Body of pancreas (tissue), 4 donors: ENCODE measurements around the gene DDX18.

Source experiments
- CTCF ChIP-seq, 7 experiments: fragments of 450-650 bp in 4 of 7; fragments of 200-600 bp in 3 of 7; sonication (generic) in 3 of 7; IDR thresholded peaks; one replicate each; pipeline ENCODE4 v1.5.1; 2016 to 2019; ENCODE audit warnings: antibody characterized with exemption in 7 of 7
- POLR2A ChIP-seq, 3 donors: fragments of 450-650 bp; IDR thresholded peaks; one replicate each; pipeline ENCODE4 v1.6.1; 2016; ENCODE audit warnings: antibody characterized with exemption in 3 of 3, mild to moderate bottlenecking in 2 of 3

GRCh38 chr2:117835990-117836760 lies 21.7 kb downstream of the DDX18 start:
- peak in 2 of 3 donors; percentile 24 to 45 for TF ChIP-seq POLR2A (IDR thresholded peaks at IDR 0.05)
- TF ChIP-seq CTCF (IDR thresholded peaks at IDR 0.05) = peak; percentile 63 to 84 (median 77)
